Measurements from ENCODE around the gene UCP2.

DNA sequence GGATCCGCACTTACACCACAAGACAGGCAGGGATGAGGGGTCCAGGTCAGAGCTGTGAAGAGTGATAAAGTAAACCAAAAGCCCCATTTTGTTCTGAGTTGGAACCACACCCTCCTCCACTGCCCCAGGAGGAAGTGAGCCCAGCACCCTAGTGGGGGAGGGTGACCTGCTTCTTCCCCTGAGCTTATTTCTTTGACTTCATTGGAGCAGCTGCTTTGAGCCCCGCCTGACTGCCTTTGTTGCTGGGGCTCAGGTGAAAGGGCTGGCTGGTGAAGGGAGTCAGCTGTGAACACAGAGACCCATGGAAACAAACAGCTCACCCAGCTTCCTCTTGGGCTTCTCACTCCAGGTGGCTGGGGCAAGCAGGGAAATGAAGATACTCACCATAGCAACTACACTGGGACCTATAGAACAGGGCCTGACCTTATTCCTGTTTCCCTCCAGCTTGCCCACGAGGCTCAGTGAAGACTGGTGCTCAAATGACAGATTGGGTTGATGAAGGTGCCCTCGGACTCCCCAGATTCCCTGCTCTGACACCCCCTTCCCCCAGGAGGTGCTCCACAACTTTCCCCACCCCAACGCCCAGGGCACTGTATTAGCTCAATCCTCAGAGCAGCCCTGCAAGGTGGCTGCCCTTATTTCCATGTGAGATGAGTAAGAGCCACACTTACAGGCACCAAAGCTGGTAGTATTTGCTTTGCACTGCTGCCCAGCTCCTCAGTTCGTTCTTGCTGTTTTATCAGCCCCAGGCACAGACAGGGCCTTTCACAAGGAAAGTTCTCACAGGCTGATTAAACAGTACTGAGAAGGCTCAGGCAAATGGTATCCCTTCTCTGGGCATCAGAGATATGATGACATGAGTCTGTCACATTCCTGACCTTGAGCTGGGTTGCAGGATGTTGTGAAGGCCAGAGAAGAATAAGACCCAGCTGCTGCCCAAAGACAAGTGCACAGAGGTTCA, 2.4 kb downstream of the UCP2 start:
- TF ChIP-seq, protein P1, sequence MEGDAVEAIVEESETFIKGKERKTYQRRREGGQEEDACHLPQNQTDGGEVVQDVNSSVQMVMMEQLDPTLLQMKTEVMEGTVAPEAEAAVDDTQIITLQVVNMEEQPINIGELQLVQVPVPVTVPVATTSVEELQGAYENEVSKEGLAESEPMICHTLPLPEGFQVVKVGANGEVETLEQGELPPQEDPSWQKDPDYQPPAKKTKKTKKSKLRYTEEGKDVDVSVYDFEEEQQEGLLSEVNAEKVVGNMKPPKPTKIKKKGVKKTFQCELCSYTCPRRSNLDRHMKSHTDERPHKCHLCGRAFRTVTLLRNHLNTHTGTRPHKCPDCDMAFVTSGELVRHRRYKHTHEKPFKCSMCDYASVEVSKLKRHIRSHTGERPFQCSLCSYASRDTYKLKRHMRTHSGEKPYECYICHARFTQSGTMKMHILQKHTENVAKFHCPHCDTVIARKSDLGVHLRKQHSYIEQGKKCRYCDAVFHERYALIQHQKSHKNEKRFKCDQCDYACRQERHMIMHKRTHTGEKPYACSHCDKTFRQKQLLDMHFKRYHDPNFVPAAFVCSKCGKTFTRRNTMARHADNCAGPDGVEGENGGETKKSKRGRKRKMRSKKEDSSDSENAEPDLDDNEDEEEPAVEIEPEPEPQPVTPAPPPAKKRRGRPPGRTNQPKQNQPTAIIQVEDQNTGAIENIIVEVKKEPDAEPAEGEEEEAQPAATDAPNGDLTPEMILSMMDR (conservative IDR thresholded peaks at IDR 0.05; ENCODE audit: low read depth in 2 of 2) = no peak
- TF ChIP-seq EZH2 (IDR thresholded peaks at IDR 0.05; ENCODE audit: low read depth, unreplicated experiment) (no peak), POLR2AphosphoS5 (IDR thresholded peaks at IDR 0.05; ENCODE audit: low read depth) (no peak), JUNB (IDR thresholded peaks at IDR 0.05; ENCODE audit: unreplicated experiment) (no peak), EZH2phosphoT487 (IDR thresholded peaks at IDR 0.05; ENCODE audit: unreplicated experiment) (no peak), CREB1 (CRISPR knock-in tag; IDR thresholded peaks at IDR 0.05; ENCODE audit: low read depth) (no peak)

Data from GM23338 (cell line).